Erythroblast (primary cell): ENCODE data around the gene ACSF3.
"Not testable (repeated sequence)": the region's sequence is repeated elsewhere in the genome, so short reads cannot be mapped to it uniquely, and the experiment has no call there.

Experiments
- DNase-seq, 2 experiments: peaks; one replicate each; lab custom pipeline; 2025; lab: John Stamatoyannopoulos, UW
- GATA1 ChIP-seq: IDR thresholded peaks from 2 replicates; pipeline ENCODE4 v1.6.1; 2011; ENCODE audit warnings: low read depth, mild to moderate bottlenecking, control low read depth, low read length, moderate library complexity
- POLR2A ChIP-seq: IDR thresholded peaks from 2 replicates; pipeline ENCODE4 v1.6.1; 2011; ENCODE audit warnings: mild to moderate bottlenecking, low read length

Gene ACSF3

GRCh38 chr16:89164847-89165680, 71.4 kb downstream of the ACSF3 start:
- no peak for DNase-seq
- TF ChIP-seq POLR2A (no peak), GATA1 (no peak)

DNA sequence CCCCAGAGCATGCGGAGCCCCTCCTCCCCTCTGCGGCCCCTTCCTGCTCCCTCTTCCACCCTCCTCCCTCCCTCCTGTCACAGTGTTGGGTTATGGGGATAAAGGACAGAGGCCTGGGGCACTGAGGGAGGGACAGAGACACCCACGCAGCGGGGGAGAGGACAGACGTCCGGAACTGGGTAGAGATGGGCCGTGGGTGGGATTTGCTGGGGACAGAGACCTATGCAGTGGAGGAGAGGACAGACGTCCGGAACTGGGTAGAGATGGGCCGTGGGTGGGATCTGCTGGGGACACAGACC, 72.0 kb downstream of the ACSF3 start:
- DNase-seq = not testable (repeated sequence)

GRCh38 chr16:89166696-89167424, 73.2 kb downstream of the ACSF3 start:
- no peak for DNase-seq
- TF ChIP-seq POLR2A = no peak
- no peak for TF ChIP-seq GATA1

GRCh38 chr16:89167425-89167941, 73.8 kb downstream of the ACSF3 start:
- TF ChIP-seq GATA1 (no peak), POLR2A (no peak)
- peak; percentile 80 to 89 for DNase-seq

DNA sequence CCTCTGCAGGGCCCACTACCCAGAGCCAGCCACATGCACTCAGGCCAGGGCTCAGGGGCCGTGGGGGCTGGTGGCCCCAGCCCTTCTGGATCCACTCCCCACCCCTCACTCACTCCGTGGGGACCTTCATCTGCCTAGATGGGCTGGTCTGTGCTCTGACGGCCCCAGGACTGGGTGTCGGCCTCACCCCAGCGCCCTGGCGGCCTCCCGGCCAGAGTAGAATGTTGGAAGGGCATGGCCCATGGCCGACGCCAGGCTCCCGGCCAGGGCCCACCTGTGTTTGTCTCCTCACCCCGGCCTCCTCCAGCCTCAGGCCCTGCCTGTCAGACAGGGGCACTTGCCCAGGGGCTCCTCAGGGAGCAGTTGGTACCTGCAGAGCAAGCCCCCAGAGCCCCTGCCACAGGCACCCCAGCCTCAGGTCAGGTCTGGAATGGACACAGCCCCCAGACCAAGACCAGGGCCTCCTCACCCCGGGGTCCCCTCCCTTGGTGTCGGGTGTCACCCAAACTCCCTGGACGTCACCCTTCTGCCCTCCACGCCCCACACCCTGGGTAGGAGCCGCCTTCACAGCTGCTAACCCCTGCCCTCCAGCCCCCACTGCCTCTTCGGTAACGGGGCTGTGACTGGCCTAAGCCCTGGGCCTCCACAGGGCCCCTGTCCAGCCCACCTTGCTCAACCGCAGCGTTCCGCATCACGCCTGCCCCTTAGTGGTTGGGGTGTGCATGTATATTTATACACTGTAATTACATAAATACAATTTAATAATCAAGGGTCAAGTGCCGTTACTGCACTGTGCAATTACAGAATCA, 74.9 kb downstream of the ACSF3 start:
- no peak for TF ChIP-seq POLR2A
- TF ChIP-seq GATA1 = no peak
- DNase-seq = no peak

DNA sequence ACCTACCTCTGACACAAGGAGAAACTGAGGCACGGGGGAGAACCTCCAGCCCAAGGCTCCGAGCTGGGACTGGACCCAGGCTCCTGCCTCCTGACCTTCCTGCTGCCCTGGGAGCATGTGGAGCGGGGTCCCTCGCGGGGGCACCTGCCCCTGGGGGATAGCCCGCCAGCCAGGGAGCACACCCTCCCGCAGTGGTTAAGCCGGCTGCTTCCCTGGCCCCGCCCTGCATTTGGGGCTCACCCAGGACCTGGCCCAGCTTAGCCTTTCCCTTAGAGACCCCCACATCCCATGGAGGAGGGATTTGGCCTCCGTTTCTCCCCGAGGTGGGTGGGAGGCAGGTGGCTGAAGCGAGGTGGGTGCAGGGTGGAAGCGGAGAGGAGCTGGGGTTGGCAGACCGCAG, 76.1 kb downstream of the ACSF3 start:
- DNase-seq = no peak
- TF ChIP-seq GATA1 = no peak
- no peak for TF ChIP-seq POLR2A

- no peak for DNase-seq
- no peak for TF ChIP-seq POLR2A
- TF ChIP-seq GATA1 = no peak
Measured at GRCh38 chr16:89170346-89171215, 76.9 kb downstream of the ACSF3 start.

- DNase-seq = peak; percentile 94 to 95
- TF ChIP-seq GATA1 (no peak), POLR2A (no peak)
Measured at GRCh38 chr16:89171216-89172170, 77.8 kb downstream of the ACSF3 start, which contains the start of gene CDH15. CDH15 (plus strand) TSS chr16:89171748; CDS start chr16:89171832, 84 bp downstream.

DNA sequence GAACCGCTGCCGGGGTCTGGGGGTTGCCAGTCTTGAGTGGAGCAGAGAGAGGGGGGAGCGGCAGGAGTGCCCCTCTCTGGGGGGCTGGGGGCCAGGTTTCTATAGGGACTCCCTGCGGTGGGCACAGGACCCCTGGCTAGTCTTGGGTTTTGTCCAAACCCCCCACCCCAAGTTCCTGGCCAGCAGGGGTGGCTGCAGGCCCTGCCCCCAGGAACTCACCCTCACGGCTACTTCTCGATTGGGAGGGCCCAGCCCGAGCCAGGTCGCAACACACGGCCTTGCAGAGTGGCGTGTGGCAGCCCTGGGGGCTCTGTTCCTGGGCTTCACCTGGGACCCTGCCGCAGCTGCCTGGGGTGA, 78.5 kb downstream of the ACSF3 start:
- DNase-seq = no peak
- TF ChIP-seq GATA1 (no peak), POLR2A (no peak)

GRCh38 chr16:89172528-89173173, 79.0 kb downstream of the ACSF3 start:
- DNase-seq = no peak
- TF ChIP-seq POLR2A (no peak), GATA1 (no peak)

GRCh38 chr16:89173174-89173921, 79.7 kb downstream of the ACSF3 start:
- no peak for DNase-seq
- TF ChIP-seq GATA1 (no peak), POLR2A (no peak)
